Adrenal gland (tissue), 12 donors: ENCODE results near the gene MARS1. TPM values are rescaled to one million over a fixed set of nuclear protein-coding genes. Genes with fewer than 3 reads are reported as not detected.

Experiments
- DNase-seq, 7 donors: peaks; one replicate each; pipeline ENCODE4 v3.0.0-alpha.2; 2019 to 2020
- H3K27ac ChIP-seq, 5 donors: fragments of 200-600 bp; sonication (generic) in 4 of 5; 1 replicate in 3 of 5; 2 replicates in 2 of 5; pipeline versions ENCODE4 v1.5.1 to v1.8.0; 2016 to 2020; ENCODE audit warnings: mild to moderate bottlenecking in 1 of 5
- H3K27me3 ChIP-seq: fragments of 200-600 bp; 2 replicates; pipeline ENCODE4 v1.8.0; 2021
- H3K36me3 ChIP-seq, 2 donors: fragments of 200-600 bp; replicated peaks in 1 of 2; 1 replicate in 1 of 2; 2 replicates in 1 of 2; pipeline versions ENCODE4 v1.5.1 to v1.8.0; 2018 to 2022
- H3K4me1 ChIP-seq, 2 donors: fragments of 200-600 bp; replicated peaks in 1 of 2; 1 replicate in 1 of 2; 2 replicates in 1 of 2; pipeline versions ENCODE4 v1.5.1 to v1.8.0; 2018 to 2021
- H3K4me3 ChIP-seq, 4 donors: fragments of 200-600 bp; sonication (generic) in 3 of 4; one replicate each; pipeline ENCODE4 v1.5.1; 2016 to 2018
- H3K9me3 ChIP-seq, 3 donors: fragments of 200-600 bp; sonication (generic) in 1 of 3; replicated peaks in 1 of 3; 1 replicate in 2 of 3; 2 replicates in 1 of 3; pipeline versions ENCODE4 v1.5.1 to v1.8.0; 2016 to 2021
- CTCF ChIP-seq, 6 experiments: fragments of 450-650 bp in 4 of 6; fragments of 200-600 bp in 2 of 6; sonication (generic) in 1 of 6; IDR thresholded peaks; 1 replicate in 5 of 6; 2 replicates in 1 of 6; pipeline versions ENCODE4 v1.5.1 to v1.8.0; 2016 to 2021; ENCODE audit warnings: antibody characterized with exemption in 6 of 6, mild to moderate bottlenecking in 2 of 6, moderate library complexity in 1 of 6
- POLR2A ChIP-seq, 2 donors: fragments of 450-650 bp; IDR thresholded peaks; one replicate each; pipeline ENCODE4 v1.6.1; 2017; ENCODE audit warnings: antibody characterized with exemption in 2 of 2, mild to moderate bottlenecking in 2 of 2, moderate library complexity in 1 of 2
- WGBS, 4 donors: extraction: QIAGEN DNeasy Blood & Tissue Kit in 2 of 4; methylation state at CpG; one replicate each; pipeline versions ENCODE4 v1.1.5 to v1.1.7; 2013 to 2017; 5-methylcytosine and 5-hydroxymethylcytosine counted together
- intact Hi-C, 2 donors: fragments of 100-400 bp; cut with DNase I; formaldehyde crosslinking; loops; one replicate each; pipeline versions ENCODE4 v1.14.1 to v1.15.0; 2022 to 2023
- polyA plus RNA-seq, 3 donors: library from polyadenylated mRNA; stranded (reverse); fragments of 200-250 nt in 2 of 3; fragments of 350-450 nt in 1 of 3; fragmentation: Illumina TruSeq in 1 of 3; extraction: RNeasy Lipid Tissue Mini Kit (QIAGEN cat#74804) in 1 of 3; gene quantifications; one replicate each; pipeline ENCODE4 v1.2.3, GENCODE V29; 2013 to 2014
- total RNA-seq, 9 donors: library from RNA; depleted of rRNA in 4 of 9; stranded (reverse); fragments of >200 nt in 4 of 9; fragments of 120-200 nt in 1 of 9; fragmentation: NEBNext Ultra II Directional in 1 of 9; extraction: Animal tissue kit (Norgen Biotek cat#: 25700) in 1 of 9; gene quantifications; one replicate each; pipeline versions ENCODE4 v1.1.0 to v1.2.4, GENCODE V29; 2013 to 2023
- donor health status: healthy with polysubstance abuse.
- donor health status: Bipolar disorder and iron deficiency.
- donor health status: DM: yes; HTN: yes; CAD: no.
- donor health status: DM: no; HTN: no; CAD: no.
- donor health status: DM: no; HTN: no; CAD: no.
- donor health status: DM: yes; HTN: yes; CAD: no.

The MARS1 gene
- total and polyA plus RNA-seq, 12 donors, result 38.3 to 210 (median 135) TPM

GRCh38 chr12:57476993-57477709 is 10.7 kb upstream of the MARS1 start:
- 71 to 84% (median 75%) methylated on average over 15 of the region's 15 CpGs for WGBS, 4 donors
- no peak for TF ChIP-seq CTCF (IDR thresholded peaks at IDR 0.05)
- TF ChIP-seq POLR2A (IDR thresholded peaks at IDR 0.05), result no peak
- H3K36me3 ChIP-seq, result no peaks in the 10 kb centered on the region
- H3K27ac ChIP-seq, result peak overlapping the region in 2 of 5 donors; percentile 68 to 86
- DNase-seq, result no peak
- intact Hi-C loops, result no loop called here
- H3K9me3 ChIP-seq, result no peaks in the 10 kb centered on the region
- H3K27me3 ChIP-seq, result peaks cover 26% of the 10 kb centered on the region
- H3K4me3 ChIP-seq, result peak overlapping the region in 1 of 4 donors; percentile 49
- H3K4me1 ChIP-seq, result peaks cover 11 to 14% of the 10 kb centered on the region in 2 donors

- 51 to 70% (median 55%) methylated on average over 11 to 12 of the region's 12 CpGs for WGBS, 4 donors
- Histone ChIP-seq H3K9me3 (no peaks in the 10 kb centered on the region), H3K4me3 (peak overlapping the region in 1 of 4 donors; percentile 49), H3K4me1 (peaks cover 11 to 14% of the 10 kb centered on the region in 2 donors), H3K27ac (peak overlapping the region in 4 of 5 donors; percentile 11 to 86 (median 60)), H3K27me3 (peaks cover 26% of the 10 kb centered on the region), H3K36me3 (no peaks in the 10 kb centered on the region)
- peak in 5 of 7 donors; percentile 49 to 66 (median 57) for DNase-seq
- intact Hi-C loops, result no loop called here
- peak in 1 of 2 donors; percentile 6 for TF ChIP-seq POLR2A (IDR thresholded peaks at IDR 0.05)
- TF ChIP-seq CTCF (IDR thresholded peaks at IDR 0.05), result no peak
These were observed 9.9 kb upstream of the MARS1 start for GRCh38 chr12:57477710-57478681.

GRCh38 chr12:57479043-57479375 is 8.9 kb upstream of the MARS1 start:
- intact Hi-C loops, result no loop called here
- H3K27ac ChIP-seq, result peak overlapping the region in 3 of 5 donors; percentile 51 to 86 (median 68)
- H3K4me3 ChIP-seq, result no peak overlapping the region
- H3K9me3 ChIP-seq, result no peaks in the 10 kb centered on the region
- no peak for TF ChIP-seq POLR2A (IDR thresholded peaks at IDR 0.05)
- TF ChIP-seq CTCF (IDR thresholded peaks at IDR 0.05), result no peak
- DNase-seq, result no peak
- peaks cover 20% of the 10 kb centered on the region for H3K27me3 ChIP-seq
- H3K36me3 ChIP-seq, result no peaks in the 10 kb centered on the region
- H3K4me1 ChIP-seq, result peaks cover 11 to 14% of the 10 kb centered on the region in 2 donors
- 73 to 81% (median 77%) methylated on average over 8 to 10 of the region's 10 CpGs for WGBS, 4 donors
